Stimulated activated CD8-positive, alpha-beta memory T cell treated with anti-CD3 and anti-CD28 coated beads, Interleukin-4, amount 100 ng/mL, for 24 hours (primary cell): Measurements from ENCODE around the gene ZNF44.

Source experiments
- DNase-seq: peaks from one replicate; pipeline ENCODE4 v3.0.0-alpha.2; 2020; ENCODE audit warnings: low read depth

ZNF44 gene

DNA sequence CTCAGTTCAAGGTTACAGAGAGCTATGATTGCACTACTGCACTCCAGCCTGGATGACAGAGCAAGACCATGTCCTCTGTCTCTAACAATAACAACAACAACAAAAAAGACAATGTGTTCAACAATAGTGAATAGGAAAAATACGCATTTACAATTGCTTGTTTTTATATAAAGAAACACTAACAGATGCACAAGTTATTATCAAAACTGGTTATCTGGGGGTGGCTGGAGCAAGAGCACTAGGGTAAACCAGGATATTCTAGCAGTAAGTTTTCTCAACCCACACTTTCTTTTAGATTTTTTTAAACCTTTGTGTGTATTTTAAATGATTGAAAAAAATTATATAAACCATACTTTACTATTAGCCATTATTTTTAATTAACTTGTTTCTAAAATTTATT, 33.1 kb downstream of the ZNF44 start:
- DNase-seq: no peak

- DNase-seq: no peak
These were observed 33.8 kb downstream of the ZNF44 start for GRCh38 chr19:12260861-12261260.

DNA sequence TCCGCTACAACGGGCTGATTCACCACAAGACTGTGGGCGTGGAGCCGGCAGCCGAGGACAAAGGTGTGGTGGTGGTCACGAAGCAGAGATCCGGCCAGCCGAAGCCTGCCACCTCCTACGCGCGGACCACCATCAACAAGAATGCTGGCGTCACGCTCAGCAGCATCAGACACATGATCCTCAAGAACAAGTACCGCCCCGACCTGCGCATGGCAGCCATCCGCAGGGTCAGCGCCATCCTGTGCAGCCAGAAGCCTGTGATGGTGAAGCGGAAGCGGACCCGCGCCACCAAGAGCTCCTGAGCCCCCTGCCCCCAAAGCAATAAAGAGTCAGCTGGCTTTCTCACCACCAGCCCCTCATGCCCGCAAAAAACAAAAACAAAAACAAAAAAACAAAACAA, 34.4 kb downstream of the ZNF44 start:
- no peak for DNase-seq

DNA sequence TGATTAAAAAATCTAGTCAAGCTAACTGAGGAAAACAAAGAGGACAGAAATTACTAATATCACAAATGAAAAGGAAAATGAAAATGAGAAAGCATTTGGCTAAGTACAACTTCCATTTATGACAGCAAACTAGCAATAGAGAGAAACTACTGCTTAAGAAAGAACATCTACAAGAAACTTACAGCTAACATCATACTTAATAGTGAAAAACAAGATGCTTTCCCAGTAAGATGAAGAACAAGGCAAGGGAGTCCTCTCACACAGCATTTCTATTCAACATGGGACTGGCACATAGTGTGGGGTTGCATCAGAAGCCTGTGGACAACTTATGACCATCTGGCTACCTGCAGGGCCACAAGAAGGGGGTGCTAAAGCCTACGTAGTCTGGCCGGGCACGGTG, 39.3 kb downstream of the ZNF44 start:
- DNase-seq: no peak

- DNase-seq: no peak
These were observed 47.0 kb downstream of the ZNF44 start for GRCh38 chr19:12247644-12248222.

- DNase-seq: no peak
These were observed 50.3 kb downstream of the ZNF44 start for GRCh38 chr19:12244370-12244769.

GRCh38 chr19:12237143-12237839, 57.4 kb downstream of the ZNF44 start:
- DNase-seq: no peak

- DNase-seq: no peak
These were observed 61.7 kb downstream of the ZNF44 start for GRCh38 chr19:12232961-12233360.

GRCh38 chr19:12230751-12231733, 63.6 kb downstream of the ZNF44 start:
- DNase-seq: no peak

- DNase-seq: no peak
These were observed 64.7 kb downstream of the ZNF44 start for GRCh38 chr19:12229990-12230389.

DNA sequence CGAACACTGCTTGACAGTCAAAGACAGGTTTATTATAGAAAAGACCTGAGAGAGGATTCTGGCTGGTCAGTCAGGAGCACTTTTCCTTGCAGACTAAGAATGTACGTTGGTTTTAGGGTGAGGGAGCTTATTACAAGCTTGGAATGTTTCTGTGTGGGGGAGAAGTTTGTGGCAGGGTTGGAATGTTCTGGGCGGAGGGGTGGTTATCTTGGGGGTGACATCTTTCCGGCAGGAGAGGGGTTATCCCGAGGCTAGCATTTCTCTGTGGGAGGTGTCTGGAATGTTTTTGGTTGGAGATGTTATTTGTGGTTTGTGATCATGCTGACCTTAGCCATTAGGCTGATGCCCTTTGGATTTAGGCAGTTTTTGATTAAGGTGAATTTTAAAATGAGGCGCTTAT, 70.0 kb downstream of the ZNF44 start:
- DNase-seq: no peak

DNA sequence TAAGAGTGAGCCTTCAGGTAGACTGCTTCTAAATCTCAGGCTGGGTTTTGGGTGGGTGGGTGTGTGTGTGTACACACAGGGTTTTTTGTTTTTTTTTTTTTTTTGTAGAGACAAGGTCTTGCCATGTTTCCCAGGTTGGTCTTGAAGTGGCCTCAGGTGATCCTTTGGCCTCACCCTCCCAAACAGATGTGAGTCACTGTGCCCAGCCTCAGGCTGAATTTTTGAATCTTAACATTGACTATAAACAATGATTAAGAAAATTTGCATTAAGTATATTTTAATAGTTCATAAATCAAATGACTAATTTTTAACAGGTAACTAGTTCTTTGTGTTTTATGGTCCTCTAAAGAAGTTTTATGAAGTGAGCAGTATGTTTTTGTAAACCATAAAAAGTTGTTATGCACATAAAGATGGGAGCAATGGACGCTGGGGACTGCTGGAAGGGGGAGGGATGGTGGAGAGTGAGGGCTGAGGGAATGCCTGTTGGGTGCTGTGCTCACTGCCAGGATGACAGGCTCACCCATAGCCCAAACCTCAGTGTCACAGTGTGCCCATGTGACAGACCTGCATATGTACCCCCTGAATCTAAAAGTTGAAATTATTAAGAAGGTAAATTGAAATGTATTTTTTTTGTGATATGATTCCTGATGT, 71.6 kb downstream of the ZNF44 start:
- no peak for DNase-seq
